NCI-H146 treated with DMSO at 0.1 percent for 48 hours (cell line): ENCODE results near the gene CFC1.
"Not testable (repeated sequence)": the region's sequence is repeated elsewhere in the genome, so short reads cannot be mapped to it uniquely, and the experiment has no call there.

Experiments used
- DNase-seq: peaks from one replicate; lab custom pipeline; 2025; ENCODE audit not compliant: unreplicated experiment; lab: John Stamatoyannopoulos, UW

The CFC1 gene

GRCh38 chr2:130584726-130585125, 14.6 kb downstream of the CFC1 start:
- not testable (repeated sequence) for DNase-seq

GRCh38 chr2:130583582-130583981, 15.8 kb downstream of the CFC1 start:
- not testable (repeated sequence) for DNase-seq

- not testable (repeated sequence) for DNase-seq
Measured at GRCh38 chr2:130582970-130583369, 16.4 kb downstream of the CFC1 start.

GRCh38 chr2:130581491-130581890, 17.9 kb downstream of the CFC1 start:
- DNase-seq = not testable (repeated sequence)

- DNase-seq = not testable (repeated sequence)
Measured at GRCh38 chr2:130579121-130579520, 20.3 kb downstream of the CFC1 start.

GRCh38 chr2:130577559-130577958, 21.8 kb downstream of the CFC1 start:
- DNase-seq = not testable (repeated sequence)

GRCh38 chr2:130576209-130576784, 23.1 kb downstream of the CFC1 start:
- DNase-seq = not testable (repeated sequence)

- DNase-seq = not testable (repeated sequence)
Measured at GRCh38 chr2:130574230-130574629, 25.1 kb downstream of the CFC1 start.

- not testable (repeated sequence) for DNase-seq
Measured at GRCh38 chr2:130571929-130572328, 27.4 kb downstream of the CFC1 start.

GRCh38 chr2:130566165-130566564, 33.2 kb downstream of the CFC1 start:
- not testable (repeated sequence) for DNase-seq

GRCh38 chr2:130556441-130556840, 42.9 kb downstream of the CFC1 start:
- not testable (repeated sequence) for DNase-seq

GRCh38 chr2:130554178-130554577, 45.2 kb downstream of the CFC1 start:
- not testable (repeated sequence) for DNase-seq

- not testable (repeated sequence) for DNase-seq
Measured at GRCh38 chr2:130549475-130549874, 49.9 kb downstream of the CFC1 start.

GRCh38 chr2:130548418-130548817, 51.0 kb downstream of the CFC1 start:
- not testable (repeated sequence) for DNase-seq

- DNase-seq = not testable (repeated sequence)
Measured at GRCh38 chr2:130544978-130545377, 54.4 kb downstream of the CFC1 start.

- DNase-seq = not testable (repeated sequence)
Measured at GRCh38 chr2:130543785-130544528, 55.4 kb downstream of the CFC1 start.

- DNase-seq = not testable (repeated sequence)
Measured at GRCh38 chr2:130542789-130543188, 56.6 kb downstream of the CFC1 start.
